ENCODE measurements around the gene MRNIP.

Gene MRNIP

GRCh38 chr5:179869641-179870402 is 11.2 kb upstream of the MRNIP start:
- no peak overlapping the region for H3K27ac ChIP-seq (replicated peaks)
- H3K27me3 ChIP-seq (ENCODE audit: insufficient read depth, poor library complexity, severe bottlenecking) = no peaks in the 10 kb centered on the region
- DNase-seq (ENCODE audit: low read depth in 1 of 2, low spot score in 1 of 2) = no peak
- H3K4me3 ChIP-seq (replicated peaks; ENCODE audit: insufficient read depth, low read length) = no peak overlapping the region
- no peak for TF ChIP-seq REST (IDR thresholded peaks at IDR 0.05; ENCODE audit: insufficient replicate concordance, low read depth)
- no peak for TF ChIP-seq SPI1 (IDR thresholded peaks at IDR 0.05; ENCODE audit: borderline replicate concordance, low read depth)
- no peak for TF ChIP-seq GABPA (IDR thresholded peaks at IDR 0.05; ENCODE audit: low read depth)
- TF ChIP-seq POLR2AphosphoS5 (IDR thresholded peaks at IDR 0.05; ENCODE audit: low read depth) = no peak
- no peak for TF ChIP-seq CTCF (IDR thresholded peaks at IDR 0.05; ENCODE audit: insufficient read depth, low read length)

GRCh38 chr5:179869101-179869500 is 10.5 kb upstream of the MRNIP start:
- Histone ChIP-seq H3K27ac (replicated peaks) (no peak overlapping the region), H3K27me3 (ENCODE audit: insufficient read depth, poor library complexity, severe bottlenecking) (no peaks in the 10 kb centered on the region), H3K4me3 (replicated peaks; ENCODE audit: insufficient read depth, low read length) (no peak overlapping the region)
- DNase-seq (ENCODE audit: low read depth in 1 of 2, low spot score in 1 of 2) = no peak
- TF ChIP-seq REST (IDR thresholded peaks at IDR 0.05; ENCODE audit: insufficient replicate concordance, low read depth) = no peak
- TF ChIP-seq CTCF (IDR thresholded peaks at IDR 0.05; ENCODE audit: insufficient read depth, low read length) = no peak

GRCh38 chr5:179868541-179868940 is 9.9 kb upstream of the MRNIP start:
- H3K4me3 ChIP-seq (replicated peaks; ENCODE audit: insufficient read depth, low read length) = no peak overlapping the region
- no peaks in the 10 kb centered on the region for H3K27me3 ChIP-seq (ENCODE audit: insufficient read depth, poor library complexity, severe bottlenecking)
- DNase-seq (ENCODE audit: low read depth in 1 of 2, low spot score in 1 of 2) = no peak
- H3K27ac ChIP-seq (replicated peaks) = no peak overlapping the region
- TF ChIP-seq GABPA (IDR thresholded peaks at IDR 0.05; ENCODE audit: low read depth) = no peak
- no peak for TF ChIP-seq SPI1 (IDR thresholded peaks at IDR 0.05; ENCODE audit: borderline replicate concordance, low read depth)
- no peak for TF ChIP-seq POLR2AphosphoS5 (IDR thresholded peaks at IDR 0.05; ENCODE audit: low read depth)
- TF ChIP-seq CTCF (IDR thresholded peaks at IDR 0.05; ENCODE audit: insufficient read depth, low read length) = no peak
- no peak for TF ChIP-seq REST (IDR thresholded peaks at IDR 0.05; ENCODE audit: insufficient replicate concordance, low read depth)

All from HL-60 (cell line).